Ascending aorta (tissue), 2 donors: ENCODE results near the gene PRKCA. TPM values are rescaled to one million over a fixed set of nuclear protein-coding genes. Genes with fewer than 3 reads are reported as not detected.
"Not testable (repeated sequence)": the region's sequence is repeated elsewhere in the genome, so short reads cannot be mapped to it uniquely, and the experiment has no call there.

Source experiments
- DNase-seq, 2 donors: peaks; one replicate each; pipeline ENCODE4 v3.0.0-alpha.2; 2019; ENCODE audit warnings: low spot score in 2 of 2
- H3K27ac ChIP-seq, 2 donors: fragments of 200-600 bp; sonication (generic); one replicate each; pipeline ENCODE4 v1.5.1; 2016 to 2017; ENCODE audit warnings: mild to moderate bottlenecking in 1 of 2
- H3K27me3 ChIP-seq: fragments of 200-600 bp; sonication (generic); one replicate; pipeline ENCODE4 v1.5.1; 2017
- H3K36me3 ChIP-seq, 2 donors: fragments of 200-600 bp; sonication (generic); one replicate each; pipeline ENCODE4 v1.5.1; 2016
- H3K4me1 ChIP-seq, 2 donors: fragments of 200-600 bp; sonication (generic); one replicate each; pipeline ENCODE4 v1.5.1; 2016 to 2017; ENCODE audit warnings: mild to moderate bottlenecking in 1 of 2
- H3K4me3 ChIP-seq, 2 donors: fragments of 200-600 bp; sonication (generic); one replicate each; pipeline ENCODE4 v1.5.1; 2016 to 2017; ENCODE audit warnings: mild to moderate bottlenecking in 1 of 2
- H3K9me3 ChIP-seq, 2 donors: fragments of 200-600 bp; sonication (generic); one replicate each; pipeline ENCODE4 v1.5.1; 2016
- intact Hi-C: fragments of 100-400 bp; cut with DNase I; formaldehyde crosslinking; loops from one replicate; pipeline ENCODE4 v1.15.1; 2023
- total RNA-seq: library from RNA; depleted of rRNA; stranded (reverse); fragments of >200 nt; gene quantifications from one replicate; pipeline ENCODE4 v1.1.0, GENCODE V29; 2016
- TF ChIP-seq, protein P1 (sequence below), 3 experiments: fragments of 200-600 bp in 2 of 3; fragments of 450-650 bp in 1 of 3; sonication (generic) in 2 of 3; IDR thresholded peaks; one replicate each; pipeline ENCODE4 v1.5.1; 2016 to 2019; ENCODE audit warnings: antibody characterized with exemption in 3 of 3, mild to moderate bottlenecking in 1 of 3, moderate library complexity in 1 of 3

The PRKCA gene
- total RNA-seq, 1 donor from 2014 or later, result 3.2 TPM

DNA sequence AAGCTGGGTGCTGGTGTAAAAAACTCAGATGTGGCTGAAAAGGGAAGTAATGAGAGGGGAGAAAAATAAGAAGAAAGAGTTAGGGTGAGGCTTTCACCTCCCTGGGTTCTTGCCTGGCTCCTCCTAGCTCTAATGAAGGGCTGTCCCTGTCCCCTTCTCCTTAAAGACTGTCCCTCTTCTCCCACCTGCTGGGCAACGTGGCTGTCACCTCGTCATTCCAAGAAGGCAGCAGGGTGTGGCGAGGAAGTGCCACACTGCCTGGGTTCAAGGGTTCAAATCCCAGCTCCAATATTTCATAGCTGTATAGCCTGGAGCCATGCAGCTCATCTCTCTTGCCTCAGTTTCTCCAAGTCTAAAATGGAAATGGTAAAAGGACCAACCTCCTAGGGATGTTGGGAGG, 410.0 kb downstream of the PRKCA start:
- no peak overlapping the region for H3K4me3 ChIP-seq
- no peaks in the 10 kb centered on the region for H3K9me3 ChIP-seq
- DNase-seq, result peak in 1 of 2 donors; percentile 16
- no peaks in the 10 kb centered on the region for H3K27me3 ChIP-seq
- H3K4me1 ChIP-seq, result no peaks in the 10 kb centered on the region
- intact Hi-C loops, result no loop called here
- no peak overlapping the region for H3K27ac ChIP-seq
- TF ChIP-seq, protein P1, sequence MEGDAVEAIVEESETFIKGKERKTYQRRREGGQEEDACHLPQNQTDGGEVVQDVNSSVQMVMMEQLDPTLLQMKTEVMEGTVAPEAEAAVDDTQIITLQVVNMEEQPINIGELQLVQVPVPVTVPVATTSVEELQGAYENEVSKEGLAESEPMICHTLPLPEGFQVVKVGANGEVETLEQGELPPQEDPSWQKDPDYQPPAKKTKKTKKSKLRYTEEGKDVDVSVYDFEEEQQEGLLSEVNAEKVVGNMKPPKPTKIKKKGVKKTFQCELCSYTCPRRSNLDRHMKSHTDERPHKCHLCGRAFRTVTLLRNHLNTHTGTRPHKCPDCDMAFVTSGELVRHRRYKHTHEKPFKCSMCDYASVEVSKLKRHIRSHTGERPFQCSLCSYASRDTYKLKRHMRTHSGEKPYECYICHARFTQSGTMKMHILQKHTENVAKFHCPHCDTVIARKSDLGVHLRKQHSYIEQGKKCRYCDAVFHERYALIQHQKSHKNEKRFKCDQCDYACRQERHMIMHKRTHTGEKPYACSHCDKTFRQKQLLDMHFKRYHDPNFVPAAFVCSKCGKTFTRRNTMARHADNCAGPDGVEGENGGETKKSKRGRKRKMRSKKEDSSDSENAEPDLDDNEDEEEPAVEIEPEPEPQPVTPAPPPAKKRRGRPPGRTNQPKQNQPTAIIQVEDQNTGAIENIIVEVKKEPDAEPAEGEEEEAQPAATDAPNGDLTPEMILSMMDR (IDR thresholded peaks at IDR 0.05), result no peak
- H3K36me3 ChIP-seq, result no peaks in the 10 kb centered on the region

DNA sequence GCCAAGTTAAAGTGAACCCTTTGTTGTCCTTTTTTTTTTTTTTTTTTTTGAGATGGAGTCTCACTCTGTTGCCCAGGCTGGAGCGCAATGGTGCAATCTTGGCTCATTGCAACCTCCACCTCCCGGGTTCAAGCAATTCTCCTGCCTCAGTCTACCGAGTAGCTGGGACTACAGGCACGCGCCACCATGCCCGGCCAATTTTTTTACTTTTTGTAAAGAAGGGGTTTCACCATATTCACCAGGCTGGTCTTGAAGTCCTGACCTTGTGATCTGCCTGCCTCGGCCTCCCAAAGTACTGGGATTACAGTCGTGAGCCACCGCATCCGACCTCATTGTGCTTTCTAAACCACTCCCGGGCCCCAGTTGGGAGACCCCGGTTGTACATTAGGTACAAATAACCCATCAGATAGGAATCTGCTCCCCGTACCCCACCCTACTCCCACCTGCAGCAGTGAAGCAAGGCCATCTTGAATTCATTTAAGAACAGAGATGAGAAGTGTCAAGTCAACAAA, 410.7 kb downstream of the PRKCA start:
- intact Hi-C loops, H3K4me3 ChIP-seq, H3K27ac ChIP-seq, H3K36me3 ChIP-seq, H3K9me3 ChIP-seq, H3K27me3 ChIP-seq, H3K4me1 ChIP-seq: not testable (repeated sequence)
- peak in 1 of 2 donors; percentile 34 for DNase-seq

DNA sequence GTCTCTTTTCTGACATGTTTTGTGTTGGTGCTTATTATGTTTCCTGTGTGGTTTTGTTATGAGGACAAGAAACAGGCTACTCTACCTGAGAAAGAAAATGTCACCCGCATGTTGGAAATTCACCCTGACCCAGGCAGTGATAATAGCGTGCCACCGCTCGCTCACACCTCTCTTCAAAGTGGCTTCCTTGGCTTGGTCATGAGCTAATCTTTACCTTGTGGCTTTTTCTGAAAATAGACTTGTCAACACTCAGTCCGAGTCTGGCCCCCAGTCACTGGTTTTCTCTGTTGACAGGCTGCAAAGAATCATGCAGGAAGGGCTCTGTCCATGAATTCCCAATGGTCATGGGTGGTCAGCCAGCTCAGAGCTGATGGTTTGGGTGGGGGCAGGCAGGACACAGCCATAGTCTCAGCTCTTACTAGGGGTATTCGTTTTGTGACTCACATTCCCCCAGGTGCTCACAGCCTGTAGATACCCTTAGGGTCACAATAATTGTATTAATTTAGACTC, 411.2 kb downstream of the PRKCA start:
- intact Hi-C loops, result no loop called here
- no peaks in the 10 kb centered on the region for H3K4me1 ChIP-seq
- H3K36me3 ChIP-seq, result no peaks in the 10 kb centered on the region
- H3K27ac ChIP-seq, result no peak overlapping the region
- DNase-seq, result no peak
- no peak overlapping the region for H3K4me3 ChIP-seq
- no peaks in the 10 kb centered on the region for H3K9me3 ChIP-seq
- no peaks in the 10 kb centered on the region for H3K27me3 ChIP-seq
- TF ChIP-seq, protein P1 (IDR thresholded peaks at IDR 0.05), result no peak

DNA sequence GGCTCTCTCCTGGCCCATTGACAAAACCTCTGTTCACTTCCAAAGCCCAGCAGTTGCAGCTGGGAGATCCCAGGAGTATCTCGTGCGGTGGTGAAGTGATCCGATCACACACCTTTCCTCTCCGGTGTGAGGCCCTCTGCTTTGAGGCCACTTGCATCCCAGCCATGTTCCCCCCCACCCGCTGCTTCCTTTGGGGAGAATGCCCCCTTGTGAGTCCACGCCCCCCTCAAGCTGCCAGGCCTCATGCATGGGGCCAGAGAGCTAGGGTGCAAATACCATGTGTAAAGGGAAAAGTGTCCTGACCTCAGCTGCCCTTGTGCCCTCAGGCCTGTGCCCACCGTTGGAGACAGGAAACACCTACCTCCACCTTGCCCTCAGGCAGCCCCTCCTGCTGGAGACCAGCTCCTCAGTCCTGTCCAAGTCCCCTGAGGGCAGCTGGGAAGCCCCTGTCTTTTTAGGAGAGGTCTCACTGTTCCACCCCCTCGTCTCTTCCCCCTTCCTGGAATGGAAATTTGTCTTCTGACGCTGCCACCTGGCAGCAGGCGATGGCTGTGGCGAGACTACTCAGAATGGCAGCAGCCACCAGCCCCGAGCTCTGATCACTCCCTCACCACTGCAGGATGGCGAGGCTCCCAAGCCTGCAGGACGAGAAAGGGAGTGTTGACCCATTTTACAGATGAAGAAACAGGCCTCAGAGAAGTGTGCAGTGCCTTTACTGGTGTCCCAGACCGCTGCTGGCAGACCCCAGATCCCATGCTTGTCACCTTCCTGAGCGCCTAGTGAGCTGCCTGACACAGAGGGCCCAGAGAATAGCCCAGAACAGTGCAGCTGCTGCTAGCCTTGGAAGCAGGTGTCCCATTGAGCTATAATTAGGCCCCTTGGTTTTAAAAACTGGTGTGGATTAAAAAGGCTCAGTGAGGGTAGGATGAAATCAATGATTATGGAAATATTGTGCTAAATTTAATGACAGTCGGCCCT, 411.9 kb downstream of the PRKCA start:
- no peaks in the 10 kb centered on the region for H3K4me1 ChIP-seq
- TF ChIP-seq, protein P1 (IDR thresholded peaks at IDR 0.05), result no peak
- H3K27ac ChIP-seq, result no peak overlapping the region
- no peaks in the 10 kb centered on the region for H3K27me3 ChIP-seq
- intact Hi-C loops, result loop anchor here (1.0 to 5.0 kb wide), 2 partner anchors 192 to 973 kb away; no protein-coding TSS in a partner anchor
- no peaks in the 10 kb centered on the region for H3K9me3 ChIP-seq
- no peaks in the 10 kb centered on the region for H3K36me3 ChIP-seq
- H3K4me3 ChIP-seq, result no peak overlapping the region
- no peak for DNase-seq

DNA sequence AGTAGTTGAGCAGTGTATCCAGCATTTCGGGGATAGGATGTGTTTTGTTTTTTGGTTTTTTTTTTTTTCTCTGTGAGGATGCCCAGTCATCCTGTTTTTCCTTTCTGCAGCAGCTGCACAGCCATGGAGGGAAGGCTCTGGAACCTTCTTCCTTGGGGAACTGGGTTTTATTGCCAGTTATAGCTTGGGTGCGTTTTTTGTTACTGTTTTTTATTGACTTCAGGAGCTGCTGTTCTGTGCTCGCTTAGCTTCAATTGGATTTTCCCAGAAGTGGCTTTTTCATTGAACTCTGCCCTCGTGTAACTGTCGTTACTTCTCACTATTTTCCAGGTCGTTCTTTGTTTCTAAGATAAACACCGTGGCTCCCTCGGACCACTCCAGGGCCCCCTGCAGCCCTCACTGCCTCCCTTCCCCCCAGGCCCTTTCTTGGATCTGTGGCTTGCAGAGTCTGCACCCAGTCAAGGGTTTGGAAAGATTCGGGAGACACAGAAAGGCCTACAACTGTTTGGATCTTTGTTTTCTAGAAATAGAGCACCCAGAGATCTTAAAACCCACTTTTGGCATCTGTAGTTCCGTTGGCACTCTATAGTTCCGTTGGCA, 412.8 kb downstream of the PRKCA start:
- Histone ChIP-seq H3K27me3 (no peaks in the 10 kb centered on the region), H3K4me3 (no peak overlapping the region), H3K36me3 (no peaks in the 10 kb centered on the region), H3K4me1 (no peaks in the 10 kb centered on the region), H3K9me3 (no peaks in the 10 kb centered on the region), H3K27ac (no peak overlapping the region)
- TF ChIP-seq, protein P1 (IDR thresholded peaks at IDR 0.05), result no peak
- DNase-seq, result no peak
- intact Hi-C loops, result loop anchor here (1.0 to 5.0 kb wide), 2 partner anchors 191 to 972 kb away; no protein-coding TSS in a partner anchor
